SU-DHL-6 (cell line): ENCODE measurements around the gene CHRNA10.

ENCODE experiments used
- H2AFZ ChIP-seq: fragments of 200-600 bp; sonication (generic); 2 replicates; pipeline ENCODE4 v1.6.1; 2014; ENCODE audit warnings: low read depth, mild to moderate bottlenecking, moderate library complexity, mixed read lengths, antibody characterized with exemption, low read length; ENCODE audit not compliant: severe bottlenecking
- H3F3A ChIP-seq: fragments of 200-600 bp; shearing (Covaris generic); 2 replicates; pipeline ENCODE4 v1.6.0; 2016; ENCODE audit warnings: antibody characterized with exemption, mild to moderate bottlenecking; ENCODE audit not compliant: insufficient read depth
- H3K27ac ChIP-seq: fragments of 200-600 bp; sonication (generic); 2 replicates; pipeline ENCODE4 v1.5.1; 2016; ENCODE audit warnings: low read depth, mild to moderate bottlenecking, low read length, moderate library complexity, mixed read lengths
- H3K27me3 ChIP-seq: fragments of 200-600 bp; sonication (generic), shearing (Covaris generic); 2 replicates; pipeline ENCODE4 v1.6.0; 2014; ENCODE audit warnings: mild to moderate bottlenecking, low read length
- H3K36me3 ChIP-seq: fragments of 200-600 bp; sonication (generic); 2 replicates; pipeline ENCODE4 v1.6.1; 2014; ENCODE audit warnings: mild to moderate bottlenecking, low read length, mixed read lengths
- H3K4me2 ChIP-seq: fragments of 300-600, 200-600 bp; shearing (Covaris generic), sonication (generic); 2 replicates; pipeline ENCODE4 v1.6.0; 2014; ENCODE audit warnings: low read length, low read depth, mild to moderate bottlenecking; ENCODE audit not compliant: poor library complexity, severe bottlenecking
- H3K4me3 ChIP-seq: fragments of 200-600 bp; sonication (generic); 2 replicates; pipeline ENCODE4 v1.5.1; 2014; ENCODE audit warnings: antibody characterized with exemption, low read length, mild to moderate bottlenecking, mixed read lengths; ENCODE audit not compliant: insufficient read depth, poor library complexity, severe bottlenecking
- H3K79me2 ChIP-seq: fragments of 200-600 bp; sonication (generic); 2 replicates; pipeline ENCODE4 v1.6.1; 2014; ENCODE audit warnings: mild to moderate bottlenecking, low read length, moderate library complexity; ENCODE audit not compliant: insufficient read depth
- H3K9ac ChIP-seq: fragments of 200-600 bp; sonication (generic); 2 replicates; pipeline ENCODE4 v1.7.0; 2014; ENCODE audit warnings: mild to moderate bottlenecking, low read length
- H3K9me2 ChIP-seq: fragments of 200-600 bp; sonication (generic); replicated peaks from 2 replicates; pipeline ENCODE4 v1.6.1; 2014; ENCODE audit warnings: low read length; ENCODE audit not compliant: insufficient read depth
- H3K9me3 ChIP-seq: fragments of 200-600 bp; sonication (generic); 2 replicates; pipeline ENCODE4 v1.6.1; 2014; ENCODE audit warnings: low read length, mixed read lengths; ENCODE audit not compliant: insufficient read depth
- H4K20me1 ChIP-seq: fragments of 200-600 bp; sonication (generic); 2 replicates; pipeline ENCODE4 v1.6.1; 2014; ENCODE audit warnings: low read depth, mild to moderate bottlenecking, antibody characterized with exemption, low read length, moderate library complexity, mixed read lengths
- CTCF ChIP-seq: fragments of 200-600 bp; sonication (generic); IDR thresholded peaks from one replicate; pipeline ENCODE4 v1.5.1; 2017; ENCODE audit warnings: antibody characterized with exemption, mild to moderate bottlenecking, low read length, moderate library complexity; ENCODE audit not compliant: insufficient read depth, poor library complexity, severe bottlenecking
- EZH2phosphoT487 ChIP-seq: fragments of 200-600 bp; sonication (generic), shearing (Covaris generic); conservative IDR thresholded peaks from 2 replicates; pipeline ENCODE4 v1.6.1; 2018; ENCODE audit warnings: mild to moderate bottlenecking, antibody characterized with exemption, low read length, moderate library complexity, mixed read lengths

CHRNA10 gene

DNA sequence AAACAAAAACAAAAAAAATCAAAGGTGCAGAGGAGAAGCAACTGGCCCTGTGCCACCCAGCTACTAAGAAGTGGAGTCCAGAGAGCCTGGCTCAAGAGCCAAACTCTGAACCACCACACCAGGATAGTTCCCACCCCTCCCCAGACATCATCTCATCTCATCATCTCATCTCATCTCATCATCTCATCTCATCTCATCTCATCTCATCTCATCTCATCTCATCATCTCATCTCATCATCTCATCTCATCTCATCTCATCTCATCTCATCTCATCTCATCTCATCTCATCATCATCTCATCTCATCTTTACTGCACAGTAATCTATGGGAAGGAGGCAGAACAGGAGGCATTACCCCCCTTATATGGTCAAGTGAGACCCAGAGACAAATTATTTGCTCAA lies 8.3 kb downstream of the CHRNA10 start:
- H3K27ac ChIP-seq, result no peak overlapping the region
- no peak overlapping the region for H3K4me3 ChIP-seq
- no peak overlapping the region for H3K9ac ChIP-seq
- TF ChIP-seq CTCF (no peak), EZH2phosphoT487 (no peak)
- H3K4me2 ChIP-seq, result no peak overlapping the region
- no peaks in the 10 kb centered on the region for H4K20me1 ChIP-seq
- no peaks in the 10 kb centered on the region for H3K27me3 ChIP-seq
- H2AFZ ChIP-seq, result no peak overlapping the region
- H3K79me2 ChIP-seq, result no peaks in the 10 kb centered on the region
- H3F3A ChIP-seq, result no peaks in the 10 kb centered on the region
- H3K9me3 ChIP-seq, result no peaks in the 10 kb centered on the region
- H3K36me3 ChIP-seq, result no peaks in the 10 kb centered on the region
- H3K9me2 ChIP-seq, result no peaks in the 10 kb centered on the region

DNA sequence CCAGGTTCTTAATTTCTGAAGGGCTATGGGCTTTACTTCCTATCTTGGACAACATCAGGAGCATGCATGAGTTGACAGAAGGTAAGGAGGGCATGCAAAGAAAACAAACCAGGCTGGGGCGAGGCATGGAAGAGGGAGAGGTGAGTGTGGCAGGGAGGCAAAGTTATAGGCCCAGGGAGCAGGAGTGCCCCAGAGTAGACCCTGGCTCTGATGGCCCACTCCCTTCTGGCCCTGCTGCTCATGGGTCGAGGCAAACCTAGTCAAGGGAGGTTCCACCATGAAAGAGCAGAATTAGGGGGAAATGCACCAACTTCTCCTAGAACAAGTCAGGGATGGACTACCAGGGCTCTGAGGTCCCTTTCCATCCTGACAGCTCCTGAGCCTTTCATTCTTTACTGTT lies 10.2 kb downstream of the CHRNA10 start:
- H3K4me3 ChIP-seq, result no peak overlapping the region
- no peaks in the 10 kb centered on the region for H3K9me3 ChIP-seq
- H3K27ac ChIP-seq, result no peak overlapping the region
- H3K9ac ChIP-seq, result no peak overlapping the region
- no peak overlapping the region for H2AFZ ChIP-seq
- no peaks in the 10 kb centered on the region for H3K27me3 ChIP-seq
- no peaks in the 10 kb centered on the region for H4K20me1 ChIP-seq
- no peak for TF ChIP-seq CTCF
- no peak for TF ChIP-seq EZH2phosphoT487
- no peak overlapping the region for H3K4me2 ChIP-seq
- no peaks in the 10 kb centered on the region for H3F3A ChIP-seq
- no peaks in the 10 kb centered on the region for H3K79me2 ChIP-seq
- no peaks in the 10 kb centered on the region for H3K36me3 ChIP-seq
- H3K9me2 ChIP-seq, result no peaks in the 10 kb centered on the region

- H3K36me3 ChIP-seq, result no peaks in the 10 kb centered on the region
- H3K79me2 ChIP-seq, result no peaks in the 10 kb centered on the region
- no peaks in the 10 kb centered on the region for H4K20me1 ChIP-seq
- no peak overlapping the region for H3K27ac ChIP-seq
- no peak overlapping the region for H3K4me3 ChIP-seq
- TF ChIP-seq EZH2phosphoT487 (no peak), CTCF (no peak)
- no peaks in the 10 kb centered on the region for H3F3A ChIP-seq
- no peak overlapping the region for H3K4me2 ChIP-seq
- no peak overlapping the region for H3K9ac ChIP-seq
- no peaks in the 10 kb centered on the region for H3K9me3 ChIP-seq
- no peaks in the 10 kb centered on the region for H3K27me3 ChIP-seq
- H2AFZ ChIP-seq, result no peak overlapping the region
- H3K9me2 ChIP-seq, result no peaks in the 10 kb centered on the region
These were observed 11.3 kb downstream of the CHRNA10 start for GRCh38 chr11:3659595-3660515.
